B cell (primary cell): Measurements from ENCODE around the gene KIAA1217.

Source experiments
- CTCF ChIP-seq: fragments of 200-600 bp; IDR thresholded peaks from one replicate; pipeline ENCODE4 v1.8.0; 2022; ENCODE audit warnings: antibody characterized with exemption, mild to moderate bottlenecking
- EZH2 ChIP-seq: IDR thresholded peaks from 2 replicates; pipeline ENCODE4 v1.6.1; 2012; ENCODE audit warnings: borderline replicate concordance, low read depth, mild to moderate bottlenecking, moderate library complexity, low read length; ENCODE audit not compliant: insufficient read depth, poor library complexity, severe bottlenecking

- TF ChIP-seq CTCF (no peak), EZH2 (no peak)
Observed at GRCh38 chr10:24193330-24193729, 15.6 kb upstream of the KIAA1217 start.
